GM18511 (cell line): ENCODE data around the gene RIOK2.
"Not testable (repeated sequence)": the region's sequence is repeated elsewhere in the genome, so short reads cannot be mapped to it uniquely, and the experiment has no call there.

Experiments
- ATAC-seq: cut with Tn5 transposase; IDR thresholded peaks from one replicate; pipeline ENCODE4 v1.9.1; 2021; ENCODE audit warnings: mild to moderate bottlenecking, moderate library complexity; ENCODE audit not compliant: unreplicated experiment

Gene RIOK2

GRCh38 chr5:97171703-97172102 lies 11.3 kb downstream of the RIOK2 start:
- ATAC-seq = no peak

GRCh38 chr5:97167435-97167834 lies 15.6 kb downstream of the RIOK2 start:
- peak; percentile 79 for ATAC-seq

- ATAC-seq = no peak
Measured at GRCh38 chr5:97165726-97166125, 17.3 kb downstream of the RIOK2 start.

- no peak for ATAC-seq
Measured at GRCh38 chr5:97164846-97165245, 18.2 kb downstream of the RIOK2 start.

GRCh38 chr5:97163790-97164285 lies 19.2 kb downstream of the RIOK2 start:
- ATAC-seq = no peak

- ATAC-seq = no peak
Measured at GRCh38 chr5:97163360-97163764, 19.7 kb downstream of the RIOK2 start.

GRCh38 chr5:97162045-97162444 lies 21.0 kb downstream of the RIOK2 start:
- ATAC-seq = peak; percentile 48

GRCh38 chr5:97157689-97158088 lies 25.4 kb downstream of the RIOK2 start:
- ATAC-seq = no peak

- ATAC-seq = no peak
Measured at GRCh38 chr5:97151370-97151769, 31.7 kb downstream of the RIOK2 start.

- no peak for ATAC-seq
Measured at GRCh38 chr5:97150401-97150800, 32.6 kb downstream of the RIOK2 start.

GRCh38 chr5:97149709-97150108 lies 33.3 kb downstream of the RIOK2 start:
- no peak for ATAC-seq

- ATAC-seq = no peak
Measured at GRCh38 chr5:97148288-97148687, 34.8 kb downstream of the RIOK2 start.

GRCh38 chr5:97143704-97144103 lies 39.3 kb downstream of the RIOK2 start:
- ATAC-seq = no peak

- peak; percentile 95 for ATAC-seq
Measured at GRCh38 chr5:97142521-97143254, 40.4 kb downstream of the RIOK2 start, which contains the start of gene LIX1. Gene LIX1, minus strand, starts transcription at chr5:97142611. Its CDS starts 35 bp downstream, at chr5:97142576.

- no peak for ATAC-seq
Measured at GRCh38 chr5:97141539-97141938, 41.5 kb downstream of the RIOK2 start.

GRCh38 chr5:97141031-97141430 lies 42.0 kb downstream of the RIOK2 start:
- no peak for ATAC-seq

GRCh38 chr5:97140250-97140649 lies 42.8 kb downstream of the RIOK2 start:
- ATAC-seq = not testable (repeated sequence)

- no peak for ATAC-seq
Measured at GRCh38 chr5:97136475-97136874, 46.6 kb downstream of the RIOK2 start.

- ATAC-seq = no peak
Measured at GRCh38 chr5:97135868-97136267, 47.2 kb downstream of the RIOK2 start.

- no peak for ATAC-seq
Measured at GRCh38 chr5:97134634-97135033, 48.4 kb downstream of the RIOK2 start.

- ATAC-seq = no peak
Measured at GRCh38 chr5:97133101-97133500, 49.9 kb downstream of the RIOK2 start.

- no peak for ATAC-seq
Measured at GRCh38 chr5:97131921-97132320, 51.1 kb downstream of the RIOK2 start.
